GM21825 (cell line): Measurements from ENCODE around the gene C11orf58.

Experiments used
- ATAC-seq: cut with Tn5 transposase; IDR thresholded peaks from one replicate; pipeline ENCODE4 v1.9.1; 2021; ENCODE audit warnings: mild to moderate bottlenecking, moderate library complexity; ENCODE audit not compliant: unreplicated experiment

C11orf58 gene

DNA sequence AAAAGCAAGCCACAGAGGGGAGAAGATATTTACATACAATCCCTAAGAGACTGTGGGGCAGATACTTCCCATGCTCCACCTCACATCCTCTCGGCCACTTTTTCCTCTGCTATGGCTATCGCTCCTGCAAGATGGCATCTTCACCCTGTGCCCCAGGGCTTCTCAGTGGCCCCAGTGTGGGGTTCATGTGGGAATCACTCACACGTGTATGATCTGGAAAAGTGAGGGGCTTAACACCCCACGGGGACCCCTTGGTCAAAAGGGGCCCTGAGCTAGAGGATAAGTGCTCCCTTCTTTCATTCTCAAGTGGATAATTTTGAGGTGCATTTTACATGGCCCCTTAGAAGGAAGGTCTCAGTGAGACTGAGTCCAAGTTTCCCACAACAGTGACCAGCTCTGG, 28.7 kb downstream of the C11orf58 start:
- no peak for ATAC-seq

DNA sequence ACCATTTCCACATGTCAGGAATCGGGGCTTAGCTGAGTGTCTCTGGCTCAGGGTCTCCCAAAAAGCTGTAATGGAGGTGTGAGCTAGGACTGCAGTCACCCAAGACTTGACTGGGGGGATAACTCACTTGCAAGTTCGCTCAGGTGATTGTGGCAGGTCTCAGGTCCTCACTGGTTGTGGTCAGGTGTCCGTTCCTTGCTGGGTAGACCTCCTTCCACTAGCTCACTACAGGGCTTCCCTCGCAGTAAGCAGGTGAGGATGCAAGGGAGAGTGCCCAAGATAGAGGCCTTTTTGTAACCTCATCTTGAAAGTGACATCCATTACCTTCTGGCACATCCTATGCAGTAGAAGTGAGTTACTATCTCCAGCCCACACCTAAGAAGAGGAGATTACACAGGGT, 29.5 kb downstream of the C11orf58 start:
- no peak for ATAC-seq

DNA sequence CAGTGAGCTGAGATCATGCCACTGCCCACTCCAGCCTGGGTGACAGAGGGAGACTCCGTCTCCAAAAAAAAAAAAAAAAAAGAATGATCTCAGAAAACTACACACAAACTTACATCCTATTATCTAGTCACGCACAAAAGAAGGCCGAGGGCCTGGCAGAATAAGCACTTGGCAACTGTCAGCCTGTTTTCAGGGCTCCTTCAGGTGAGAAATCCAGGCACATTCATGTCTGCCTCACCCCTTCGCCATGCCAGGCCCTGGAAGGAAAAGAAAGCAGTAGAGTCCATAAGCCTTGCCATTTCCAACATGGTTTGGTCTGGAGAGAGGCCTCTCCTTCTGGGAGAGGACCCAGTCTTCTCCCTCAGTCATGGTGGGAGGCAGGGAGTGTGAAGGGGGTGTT, 30.9 kb downstream of the C11orf58 start:
- ATAC-seq, result no peak

DNA sequence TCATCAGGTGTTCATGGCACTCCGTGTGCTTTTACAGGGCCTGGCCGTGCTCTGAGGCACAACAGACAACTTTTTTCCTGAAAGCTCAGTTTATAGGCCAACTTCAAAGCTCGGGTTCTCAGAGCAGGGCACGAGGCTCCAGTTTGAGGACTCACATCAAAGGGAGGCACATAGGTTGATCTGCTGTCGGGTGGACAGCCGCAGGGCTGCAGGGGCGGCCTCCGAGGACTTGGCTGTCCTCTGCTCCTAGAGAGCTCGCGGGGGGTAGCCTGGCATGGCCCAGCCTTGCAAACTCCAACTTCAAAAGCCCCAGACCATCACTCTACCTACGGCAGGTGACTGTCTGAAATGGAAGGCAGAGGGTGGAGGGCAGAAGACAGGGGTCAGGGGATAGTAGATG, 31.6 kb downstream of the C11orf58 start:
- no peak for ATAC-seq

DNA sequence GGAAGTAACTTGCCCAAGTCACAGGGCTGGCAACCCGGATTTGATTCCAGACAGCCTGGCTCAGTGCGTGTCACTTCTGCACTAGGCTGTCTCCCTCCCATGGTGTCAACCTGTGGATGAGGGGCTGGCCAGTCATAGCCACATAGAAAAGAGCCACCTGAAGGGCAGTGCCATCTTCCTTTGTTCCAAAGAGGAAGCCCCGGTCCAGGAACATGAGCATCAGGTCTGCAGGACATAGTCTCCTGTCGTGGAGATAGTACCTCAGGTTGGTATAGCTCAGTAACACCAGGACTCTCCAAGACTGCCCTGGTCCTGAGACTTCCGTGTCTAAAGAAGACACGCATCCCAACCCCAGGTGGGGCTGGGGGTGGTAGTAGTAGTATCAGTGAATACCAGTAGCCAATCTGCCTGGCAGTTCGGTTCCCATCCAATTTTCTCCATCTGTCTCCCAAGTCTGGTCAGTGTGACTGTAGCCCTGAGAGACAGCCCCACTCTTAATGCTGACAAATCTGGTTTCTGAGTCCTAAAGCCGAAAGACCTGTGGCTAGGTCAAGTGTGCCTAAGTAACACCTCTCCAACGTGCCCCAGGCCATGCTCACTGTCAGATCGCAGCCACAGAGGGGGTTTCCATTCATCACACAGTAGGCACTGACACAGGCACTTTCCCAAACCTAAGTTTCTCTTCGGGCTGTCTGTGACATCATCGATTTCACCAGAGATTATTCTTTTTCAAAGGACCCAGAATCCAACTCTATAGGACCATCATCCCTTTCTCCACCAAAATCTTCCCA, 33.1 kb downstream of the C11orf58 start:
- ATAC-seq, result no peak

DNA sequence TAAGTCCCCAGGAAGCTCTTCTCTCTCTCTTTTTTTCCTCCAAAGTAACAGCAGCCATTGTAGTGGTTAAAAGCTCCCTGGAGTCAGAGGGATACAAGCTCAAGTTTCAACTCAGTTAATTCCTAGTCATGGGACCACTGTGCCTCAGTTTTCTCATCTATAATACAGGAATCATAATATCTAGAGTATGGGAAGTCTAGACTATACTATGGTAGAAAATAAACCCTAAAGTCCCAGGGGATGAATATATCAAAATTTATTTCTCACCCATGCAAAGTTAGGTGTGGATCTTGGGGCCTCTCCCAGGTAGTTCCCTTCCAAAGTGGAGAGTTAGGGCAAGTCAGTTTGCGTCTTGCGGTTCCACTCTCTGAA, 33.7 kb downstream of the C11orf58 start:
- no peak for ATAC-seq

DNA sequence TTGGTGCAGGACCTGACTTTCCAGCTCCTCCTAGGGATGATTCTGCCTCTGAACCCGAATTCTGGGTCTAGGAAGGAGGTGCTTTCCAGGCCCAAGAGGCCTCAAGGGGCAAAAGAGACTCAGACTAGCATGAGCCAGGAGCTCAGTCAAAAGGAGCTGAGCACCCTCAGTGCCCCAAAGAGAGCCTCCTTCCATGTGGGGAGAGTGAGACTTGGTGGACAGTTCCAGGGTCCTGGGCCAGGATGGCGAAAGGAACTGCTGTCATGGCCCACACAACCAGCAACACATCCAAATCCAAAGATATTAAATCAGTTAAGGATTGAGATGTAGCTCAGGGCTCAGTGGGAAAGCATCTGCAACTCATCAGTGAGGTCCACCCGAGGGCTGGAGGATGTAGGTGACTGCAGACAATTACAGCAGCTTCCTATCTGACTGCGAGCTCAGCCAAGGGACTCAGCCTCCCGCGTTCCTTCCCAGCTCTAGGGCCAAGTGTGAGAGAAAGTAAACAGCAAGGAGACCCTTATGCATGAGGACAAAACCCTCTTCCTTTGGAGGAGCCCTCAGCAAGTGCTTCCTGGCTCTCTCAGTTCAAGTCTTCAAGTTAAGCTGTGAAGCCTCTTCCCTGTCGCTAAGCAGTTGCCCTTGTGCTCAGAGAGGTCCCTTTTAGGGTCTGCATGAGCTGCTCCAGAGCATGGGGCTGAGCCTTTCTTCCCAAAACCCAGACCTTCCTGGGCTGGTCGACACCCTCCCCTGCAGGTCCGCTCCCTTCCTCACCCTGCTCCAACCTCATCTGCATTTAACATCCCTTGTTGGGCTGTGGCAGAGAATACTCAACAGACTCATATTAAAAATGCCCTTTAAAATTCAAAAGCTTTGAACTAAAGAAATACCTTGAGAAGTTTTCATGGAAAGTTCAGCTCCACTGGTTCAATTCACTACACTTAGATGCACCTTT, 35.8 kb downstream of the C11orf58 start:
- ATAC-seq, result no peak

DNA sequence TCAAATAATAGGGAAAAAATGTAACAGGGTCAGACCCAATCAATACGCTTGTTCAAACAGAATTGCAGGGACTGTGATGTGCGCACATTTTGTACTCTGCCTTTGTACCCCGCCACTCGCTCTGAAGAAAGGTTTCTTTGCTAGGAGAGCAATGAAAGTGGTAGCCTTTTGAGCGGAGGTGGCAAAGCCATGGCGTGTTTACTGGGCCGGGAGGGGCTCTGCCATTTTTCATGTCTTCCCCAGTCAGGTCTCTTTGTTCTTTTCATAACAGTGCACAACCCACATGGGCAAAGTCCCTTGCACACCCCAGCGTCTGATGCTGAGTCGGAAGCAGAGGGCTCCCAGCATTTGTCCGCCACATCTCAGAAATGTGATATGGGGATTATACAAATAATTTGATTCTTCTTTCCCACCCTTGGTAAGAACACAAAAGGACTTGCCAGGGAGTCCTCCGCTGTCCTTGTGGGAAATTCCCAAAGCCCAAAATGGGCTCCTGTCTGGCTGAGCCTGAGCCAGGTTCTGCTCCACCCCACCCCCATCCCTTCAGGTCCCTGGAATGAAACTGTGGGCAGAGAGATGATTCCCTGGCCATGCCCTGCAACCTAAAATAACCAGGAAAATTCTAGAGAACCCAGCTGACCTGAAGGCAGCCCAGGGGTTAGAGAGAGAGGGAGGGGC, 36.6 kb downstream of the C11orf58 start:
- no peak for ATAC-seq

DNA sequence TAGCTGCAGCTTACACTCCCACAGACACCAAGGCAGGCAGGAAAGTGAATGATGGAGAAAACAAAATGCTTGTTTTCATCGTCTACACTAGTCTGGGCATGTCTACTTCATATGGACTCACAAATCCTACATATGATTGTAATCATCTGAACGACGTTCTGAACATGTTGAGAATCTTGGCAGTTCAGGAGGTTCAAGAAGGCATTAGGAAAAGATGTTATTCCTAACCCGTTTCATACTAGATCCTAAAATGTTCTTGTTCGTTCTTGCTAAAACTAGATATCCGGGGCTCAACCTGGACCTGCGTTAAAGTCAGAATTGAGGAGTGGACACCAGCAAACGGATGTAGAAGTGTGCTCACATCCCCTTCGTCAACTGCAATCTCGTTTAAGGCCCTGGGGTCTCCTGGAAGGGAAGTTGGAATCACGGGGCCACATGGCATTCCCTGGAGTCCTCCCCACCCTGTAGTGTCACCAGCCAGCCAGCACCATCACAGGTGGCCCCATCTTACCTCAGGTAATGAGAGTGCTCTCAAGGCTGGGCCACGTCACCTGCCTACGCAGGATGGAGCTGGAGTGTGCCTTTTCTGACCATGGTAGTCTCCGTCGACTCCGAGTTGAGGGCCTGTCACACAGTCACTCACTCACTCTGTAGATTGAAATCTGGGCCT, 37.3 kb downstream of the C11orf58 start:
- no peak for ATAC-seq

DNA sequence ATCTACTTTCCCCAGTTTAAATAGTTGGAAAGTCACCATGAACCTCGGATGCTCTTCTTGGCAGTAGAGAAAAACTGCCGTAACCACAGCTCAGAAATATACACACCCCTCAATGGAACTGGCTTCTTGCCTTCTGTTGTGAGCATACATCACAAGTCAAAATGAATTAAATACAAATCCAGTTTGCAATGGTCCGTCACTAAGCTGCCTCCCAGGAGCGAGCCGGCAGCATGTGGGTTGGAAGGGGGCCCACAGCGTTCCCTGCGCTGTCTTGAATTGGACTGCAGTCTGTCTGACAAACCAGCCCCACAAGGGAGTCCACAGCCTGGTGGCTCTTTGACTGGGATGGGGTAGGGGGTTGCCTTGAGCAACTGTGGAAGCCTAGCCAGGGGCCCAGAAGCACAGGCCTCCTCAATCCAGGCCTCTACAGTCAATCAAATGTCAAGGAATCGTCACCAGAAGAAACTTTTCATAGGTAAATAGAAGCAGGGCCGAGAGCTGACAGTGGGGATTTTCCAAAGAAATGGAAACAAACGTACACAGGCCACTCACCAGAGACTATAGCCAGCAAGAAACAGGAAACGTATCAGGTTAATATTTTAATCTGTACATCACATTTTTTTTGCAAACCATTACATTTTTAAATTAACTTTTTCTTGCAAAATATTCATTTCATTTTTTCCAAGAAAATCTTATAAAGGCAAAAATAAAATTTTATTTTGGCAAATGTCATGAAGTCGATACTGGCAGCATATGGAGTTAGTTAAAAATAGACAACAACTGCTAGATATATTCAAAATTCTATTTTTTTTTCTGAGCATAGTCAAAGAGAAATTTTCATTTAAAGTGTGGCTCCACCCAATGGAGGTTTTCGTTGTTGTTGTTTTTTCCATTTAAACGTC, 38.5 kb downstream of the C11orf58 start:
- no peak for ATAC-seq

DNA sequence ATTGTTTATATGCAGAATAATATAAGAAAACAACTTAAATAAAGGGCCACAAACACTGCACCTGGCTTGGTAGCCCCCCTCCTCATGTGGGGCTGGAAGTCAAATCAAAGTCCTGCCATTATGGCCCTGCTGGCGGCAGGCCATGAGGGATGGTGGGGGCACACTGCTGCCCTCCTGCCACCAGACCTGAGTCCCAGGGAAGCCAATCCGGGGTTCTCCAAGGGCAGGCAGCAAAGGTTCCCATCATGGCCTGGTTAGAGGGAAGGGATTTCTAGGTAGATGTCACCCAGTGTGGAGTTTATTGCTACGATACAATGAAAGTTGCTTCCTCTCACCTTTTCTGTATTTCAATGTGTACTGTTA, 39.1 kb downstream of the C11orf58 start:
- ATAC-seq, result no peak

DNA sequence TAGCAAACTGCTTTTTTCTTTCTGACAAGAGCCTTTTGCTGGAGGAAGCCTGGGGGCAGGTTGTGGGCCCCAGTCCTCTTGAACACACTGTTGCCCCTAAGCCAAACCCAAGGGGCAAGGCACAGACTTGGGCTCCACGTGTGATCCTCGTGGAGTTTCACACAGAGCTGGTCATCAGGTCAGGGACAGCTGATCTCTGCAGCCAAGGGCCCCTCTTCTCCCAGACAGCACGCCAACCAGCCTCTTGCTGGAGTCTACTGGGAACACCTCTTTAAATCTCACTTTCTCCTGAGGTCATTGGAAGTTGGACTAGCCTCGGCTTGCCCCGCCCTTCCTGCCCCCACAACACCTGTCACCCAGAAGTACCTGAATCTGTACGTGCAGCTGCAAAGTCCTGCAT, 39.8 kb downstream of the C11orf58 start:
- ATAC-seq, result no peak

DNA sequence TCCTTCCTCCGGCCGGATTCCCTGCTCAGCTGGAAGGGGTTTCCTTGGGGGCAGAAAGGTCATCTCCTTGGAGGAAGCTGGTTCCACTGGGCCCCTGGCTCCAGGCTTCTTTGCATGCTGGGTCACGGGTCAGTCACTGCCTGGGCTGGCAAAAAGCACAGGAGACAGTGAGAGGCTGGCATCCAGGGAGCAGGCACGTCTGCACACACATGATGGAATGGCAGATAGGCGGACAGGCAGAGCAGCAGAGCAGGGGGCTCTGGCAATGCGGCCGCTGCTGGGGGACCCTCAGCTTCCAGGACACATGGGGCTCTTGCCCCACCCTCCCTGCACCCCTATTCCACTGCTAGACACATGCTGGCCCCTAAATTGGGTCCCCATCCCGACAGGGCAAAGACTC, 40.4 kb downstream of the C11orf58 start:
- no peak for ATAC-seq

DNA sequence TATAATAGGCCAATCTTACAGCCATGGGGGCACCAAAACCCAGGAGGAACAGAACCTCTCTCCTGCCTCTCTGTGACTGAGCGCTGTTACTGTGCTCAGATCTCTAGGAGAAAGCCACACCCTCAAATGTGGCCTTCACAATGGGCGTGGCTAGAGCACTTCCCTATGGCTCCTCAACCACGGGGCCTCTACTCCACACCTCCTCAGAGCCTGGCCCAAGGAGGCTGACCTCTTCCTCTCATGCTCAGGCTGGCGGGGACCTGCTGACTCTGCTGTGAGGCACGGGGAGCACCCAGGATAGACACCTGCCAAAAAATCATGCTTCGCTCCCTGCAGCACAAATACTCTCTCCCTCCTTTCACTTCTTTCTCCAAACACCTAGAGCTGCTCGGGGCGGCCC, 41.0 kb downstream of the C11orf58 start:
- no peak for ATAC-seq

DNA sequence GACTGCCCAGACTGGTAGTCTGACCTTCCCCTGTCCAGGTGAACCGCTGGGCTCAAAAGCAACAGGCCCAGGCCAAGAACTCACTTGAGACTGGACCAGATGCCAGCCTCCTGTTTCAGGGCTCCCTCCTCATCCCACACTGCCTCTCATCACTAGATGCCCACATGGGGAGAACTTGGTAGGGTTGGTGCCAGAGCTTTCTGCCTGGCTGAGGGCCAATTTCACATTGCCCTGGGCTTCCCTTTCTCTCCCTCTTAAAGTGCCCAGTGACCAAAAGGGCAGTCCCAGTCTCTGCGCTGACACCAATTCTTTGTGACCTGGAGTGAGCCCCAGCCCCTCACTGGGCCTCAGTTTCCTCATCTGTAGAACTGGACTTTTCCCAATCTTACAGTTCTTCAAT, 41.7 kb downstream of the C11orf58 start:
- ATAC-seq, result no peak

DNA sequence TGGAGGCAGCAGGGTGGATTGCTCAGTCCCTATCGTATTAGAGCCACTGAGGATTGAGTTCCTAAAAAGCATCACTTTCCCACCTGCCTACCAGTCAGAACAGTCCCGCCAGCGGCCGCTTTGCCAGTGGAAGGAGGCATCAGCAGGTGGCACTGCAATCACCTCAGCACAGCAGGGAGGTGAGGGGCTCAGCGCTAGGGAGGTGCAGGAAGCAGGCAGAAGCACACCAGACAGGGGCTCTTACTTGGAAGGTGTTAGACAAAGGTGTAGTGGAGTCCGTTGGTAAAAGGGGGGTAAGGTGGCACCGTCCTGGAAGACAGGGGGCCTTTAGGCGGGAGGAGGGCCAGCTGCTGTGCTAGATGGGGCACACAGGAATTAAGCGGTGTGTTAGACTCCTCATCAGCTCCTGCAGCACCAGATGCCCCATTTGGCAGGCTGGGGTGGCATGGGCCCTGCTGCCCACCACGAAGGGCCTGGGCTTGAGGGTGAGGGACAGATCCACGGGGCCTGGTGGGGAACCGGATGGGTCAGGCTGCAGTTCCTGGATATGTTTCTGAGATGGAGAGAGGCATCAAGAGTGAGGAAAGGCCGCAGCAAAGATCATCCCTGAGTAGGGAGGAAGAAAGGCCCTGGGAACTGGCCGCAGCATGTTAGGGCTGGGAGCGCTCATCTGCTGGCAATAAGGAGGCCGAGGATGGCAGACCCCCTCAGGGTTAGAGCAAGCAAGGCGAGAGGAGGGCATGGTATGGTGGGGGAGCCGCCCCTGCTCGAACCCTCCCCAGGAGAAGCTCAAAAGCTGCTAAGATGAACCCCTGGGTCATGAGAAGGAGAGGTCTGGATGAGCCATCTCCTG, 42.5 kb downstream of the C11orf58 start:
- ATAC-seq, result no peak

DNA sequence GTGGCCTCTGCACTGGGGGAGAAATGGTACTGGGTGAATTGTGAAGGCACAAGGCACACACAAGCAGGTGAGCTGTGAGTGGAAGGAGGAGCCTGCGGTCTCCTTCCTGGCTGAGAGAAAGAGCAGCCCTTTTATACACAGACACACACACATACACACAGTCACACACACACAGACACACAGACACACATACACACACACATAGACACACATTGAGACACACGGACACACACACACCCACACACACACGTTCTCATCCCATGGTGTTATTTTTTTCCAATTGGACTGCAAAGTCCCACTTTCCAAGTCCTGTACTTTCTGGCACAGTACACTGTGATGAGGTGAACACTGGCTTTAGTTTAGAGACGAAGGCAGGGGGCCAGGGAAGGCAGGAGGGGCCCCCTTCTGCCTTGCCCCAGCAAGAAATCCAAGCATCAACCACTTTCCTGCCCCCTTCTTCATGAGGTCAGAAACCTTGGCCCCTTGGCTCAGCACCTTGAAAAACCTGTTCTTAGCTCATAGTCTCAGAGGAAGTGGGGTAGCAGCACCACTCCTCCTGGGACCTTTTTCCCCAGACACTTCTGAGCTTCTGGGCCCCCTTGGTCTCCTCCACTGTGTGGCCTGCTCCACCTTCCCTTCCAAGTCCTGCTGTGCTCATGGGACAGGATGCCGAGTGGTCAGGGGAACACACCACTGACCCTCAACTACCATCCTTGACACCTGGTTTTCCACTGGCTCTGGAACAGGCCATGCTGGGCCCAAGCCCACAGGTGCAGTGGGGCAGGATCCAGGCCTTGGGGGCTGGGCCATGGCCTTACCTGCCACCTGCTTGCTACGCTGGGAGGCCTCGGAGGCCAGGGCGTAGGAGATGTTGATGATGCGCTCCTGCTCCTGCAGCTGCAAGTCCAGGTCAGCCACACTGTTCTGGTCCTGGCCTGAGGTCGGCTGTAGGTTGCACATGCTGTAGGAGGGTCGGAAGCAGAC, 43.8 kb downstream of the C11orf58 start:
- ATAC-seq, result no peak

DNA sequence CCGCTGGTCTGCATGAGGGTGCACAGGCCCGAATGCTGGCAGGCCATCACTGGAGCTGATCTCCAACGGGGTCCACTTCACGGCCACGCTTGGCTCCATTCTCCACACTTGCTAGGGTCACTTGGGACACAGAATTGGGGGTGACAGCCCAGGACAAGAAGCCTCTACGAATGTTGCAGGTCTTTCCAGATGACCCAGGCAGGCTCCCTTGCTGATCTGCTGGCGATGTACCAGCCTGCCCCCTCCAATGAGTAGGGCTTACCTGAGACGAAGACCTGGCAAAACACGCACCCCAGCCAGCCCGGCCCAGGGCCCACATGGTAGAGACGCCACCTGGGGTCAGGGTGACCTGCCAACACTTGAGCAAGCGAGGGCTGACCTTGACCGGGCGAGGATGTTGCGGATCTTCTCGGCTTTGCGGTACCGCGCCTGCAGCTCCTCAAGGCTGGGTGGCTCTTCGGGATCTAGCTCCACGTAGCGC, 44.9 kb downstream of the C11orf58 start:
- ATAC-seq, result no peak
